Renal cortex interstitium (tissue), 11 donors: ENCODE data around the gene RNH1. TPM values are rescaled to one million over a fixed set of nuclear protein-coding genes. Genes with fewer than 3 reads are reported as not detected.
A peak's percentile ranks its signal among the peaks of the same experiment; 100 is the strongest.
"Not testable (repeated sequence)": the region's sequence is repeated elsewhere in the genome, so short reads cannot be mapped to it uniquely, and the experiment has no call there.

ENCODE experiments used
- DNase-seq, 11 donors: peaks; one replicate each; pipeline ENCODE4 v3.0.0-alpha.2; 2013; ENCODE audit warnings: low read depth in 9 of 11, low spot score in 4 of 11; ENCODE audit errors: extremely low read depth in 1 of 11
- polyA plus RNA-seq, 3 donors: library from polyadenylated mRNA; unstranded; fragments of 120-200 nt; gene quantifications; one replicate each; pipeline ENCODE4 v1.2.1, GENCODE V29; 2013; ENCODE audit not compliant: insufficient read length in 3 of 3

The RNH1 gene
- polyA plus RNA-seq, 3 donors = 67.3 to 98.3 (median 98.2) TPM

- DNase-seq = no peak
Measured at GRCh38 chr11:531919-532526, 25.0 kb upstream of the RNH1 start.

- DNase-seq = no peak
Measured at GRCh38 chr11:530960-531831, 24.2 kb upstream of the RNH1 start.

GRCh38 chr11:529728-530411 lies 22.8 kb upstream of the RNH1 start:
- DNase-seq = no peak

GRCh38 chr11:528815-529727 lies 22.0 kb upstream of the RNH1 start:
- DNase-seq = no peak

- DNase-seq = no peak
Measured at GRCh38 chr11:528166-528814, 21.2 kb upstream of the RNH1 start.

GRCh38 chr11:526192-526591 lies 19.1 kb upstream of the RNH1 start:
- DNase-seq = no peak

- no peak for DNase-seq
Measured at GRCh38 chr11:521177-521688, 14.2 kb upstream of the RNH1 start.

- DNase-seq = no peak
Measured at GRCh38 chr11:520428-521176, 13.6 kb upstream of the RNH1 start.

GRCh38 chr11:518463-519202 lies 11.6 kb upstream of the RNH1 start:
- DNase-seq = peak in 4 of 11 donors; percentile 63 to 80 (median 76)

- DNase-seq = not testable (repeated sequence)
Measured at GRCh38 chr11:516918-517685, 10.1 kb upstream of the RNH1 start.

- DNase-seq = no peak
Measured at GRCh38 chr11:516400-516799, 9.4 kb upstream of the RNH1 start.

GRCh38 chr11:515131-515530 lies 8.1 kb upstream of the RNH1 start:
- no peak for DNase-seq

GRCh38 chr11:514606-515005 lies 7.6 kb upstream of the RNH1 start:
- no peak for DNase-seq

- DNase-seq = no peak
Measured at GRCh38 chr11:512761-513595, 5.9 kb upstream of the RNH1 start.

GRCh38 chr11:508956-509355 lies 1.9 kb upstream of the RNH1 start:
- DNase-seq = no peak
